ENCODE measurements around the gene LLGL2. TPM values are rescaled to one million over a fixed set of nuclear protein-coding genes. Genes with fewer than 3 reads are reported as not detected.

Gene LLGL2
- 19.8 and 21.2 TPM in 2 replicates for total RNA-seq (2022)
- Bru-seq, nascent RNA = percentile 37 among the genes with signal in this experiment
- percentile 43 among the genes with signal in this experiment for BruChase-seq, experiment 1, labeled RNA remaining after a 6-hour chase
- percentile 42 among the genes with signal in this experiment for BruChase-seq, experiment 2, labeled RNA remaining after a 2-hour chase
- long read RNA-seq, transcript LLGL2-201 (25 exons, 3,480 nt) = minor isoform, 8 of 54 reads
- long read RNA-seq, transcript LLGL2-202 (10 exons, 1,374 nt) = major isoform, 18 of 54 reads
- long read RNA-seq, transcript LLGL2-203 (26 exons, 3,509 nt) = minor isoform, 8 of 54 reads
- long read RNA-seq, partial matches to known transcripts = 5 of 54 reads
- long read RNA-seq, other reads (novel, unspliced or antisense) = 15 of 54 reads

- peak; percentile 27 for TF ChIP-seq CTCF (IDR thresholded peaks at IDR 0.05; ENCODE audit: unreplicated experiment)
- Mint-ChIP-seq H3K36me3 (ENCODE audit: insufficient read depth, unreplicated experiment) (peaks cover 25% of the 10 kb centered on the region), H3K4me3 (ENCODE audit: unreplicated experiment) (peak within 1 kb of the TSS; percentile 71), H3K4me1 (ENCODE audit: insufficient read depth, unreplicated experiment) (peaks cover 7% of the 10 kb centered on the region), H3K9me3 (ENCODE audit: unreplicated experiment) (no peaks in the 10 kb centered on the region), H3K27ac (ENCODE audit: low read depth, unreplicated experiment) (no peak within 1 kb of the TSS), H3K27me3 (ENCODE audit: insufficient read depth, unreplicated experiment) (no peaks in the 10 kb centered on the region)
- DNase-seq (ENCODE audit: unreplicated experiment) = peak; percentile 84
- intact Hi-C loops (cut with micrococcal nuclease) = loop anchor here (1.0 kb wide), 1 partner anchor 99 kb away; no protein-coding TSS in a partner anchor
- no TSS peak for BruUV-seq (replicated peaks)
- CTCF ChIA-PET = interaction anchor here (0.5 to 1.8 kb wide), 8 partner anchors 9 to 369 kb away, joined by 3 to 7 read pairs (median 3); partner anchors contain the start of genes TMEM94 and TSEN54
- POLR2A ChIA-PET = interaction anchor here (0.6 to 4.1 kb wide), 13 partner anchors 8 to 255 kb away, joined by 3 to 54 read pairs (median 4); partner anchors contain the start of genes RECQL5, SLC25A19, TMEM94 and TSEN54
Observed at GRCh38 chr17:75524970-75525805, at the start of gene LLGL2. LLGL2 (plus strand) TSS chr17:75525697; CDS start chr17:75543427, 17,730 bp downstream.

- POLR2A ChIA-PET = interaction anchor here (0.8 to 0.9 kb wide), 2 partner anchors 41 to 149 kb away, joined by 3 read pairs; partner anchors contain the start of gene TSEN54
- no TSS peak for BruUV-seq (replicated peaks)
- CTCF ChIA-PET = no interaction called here
Observed at GRCh38 chr17:75475851-75476250, 49.6 kb upstream of the LLGL2 start.

GRCh38 chr17:75476271-75476671, 49.2 kb upstream of the LLGL2 start:
- no peak for DNase-seq (ENCODE audit: unreplicated experiment)
- Mint-ChIP-seq H3K27me3 (ENCODE audit: insufficient read depth, unreplicated experiment) (no peaks in the 10 kb centered on the region), H3K36me3 (ENCODE audit: insufficient read depth, unreplicated experiment) (peaks cover 30% of the 10 kb centered on the region), H3K4me3 (ENCODE audit: unreplicated experiment) (no peak overlapping the region), H3K9me3 (ENCODE audit: unreplicated experiment) (no peaks in the 10 kb centered on the region), H3K4me1 (ENCODE audit: insufficient read depth, unreplicated experiment) (no peaks in the 10 kb centered on the region), H3K27ac (ENCODE audit: low read depth, unreplicated experiment) (no peak overlapping the region)
- ChIA-PET CTCF (interaction anchor here (0.6 kb wide), 1 partner anchor 237 kb away, joined by 3 read pairs; no protein-coding TSS in a partner anchor), POLR2A (interaction anchor here (0.8 kb wide), 1 partner anchor 150 kb away, joined by 3 read pairs; no protein-coding TSS in a partner anchor)
- TF ChIP-seq CTCF (IDR thresholded peaks at IDR 0.05; ENCODE audit: unreplicated experiment) = no peak
- intact Hi-C loops (cut with micrococcal nuclease) = no loop called here
- BruUV-seq (replicated peaks) = no TSS peak

More at GRCh38 chr17:75475851-75476250, 49.6 kb upstream of the LLGL2 start:
- no peaks in the 10 kb centered on the region for H3K4me1 Mint-ChIP-seq (ENCODE audit: insufficient read depth, unreplicated experiment)
- no peak for DNase-seq (ENCODE audit: unreplicated experiment)
- H3K27me3 Mint-ChIP-seq (ENCODE audit: insufficient read depth, unreplicated experiment) = no peaks in the 10 kb centered on the region
- no peak overlapping the region for H3K4me3 Mint-ChIP-seq (ENCODE audit: unreplicated experiment)
- H3K9me3 Mint-ChIP-seq (ENCODE audit: unreplicated experiment) = no peaks in the 10 kb centered on the region
- intact Hi-C loops (cut with micrococcal nuclease) = no loop called here
- H3K36me3 Mint-ChIP-seq (ENCODE audit: insufficient read depth, unreplicated experiment) = peaks cover 30% of the 10 kb centered on the region
- H3K27ac Mint-ChIP-seq (ENCODE audit: low read depth, unreplicated experiment) = no peak overlapping the region
- TF ChIP-seq CTCF (IDR thresholded peaks at IDR 0.05; ENCODE audit: unreplicated experiment) = no peak
